ENCODE data around the gene TSPAN18.

DNA sequence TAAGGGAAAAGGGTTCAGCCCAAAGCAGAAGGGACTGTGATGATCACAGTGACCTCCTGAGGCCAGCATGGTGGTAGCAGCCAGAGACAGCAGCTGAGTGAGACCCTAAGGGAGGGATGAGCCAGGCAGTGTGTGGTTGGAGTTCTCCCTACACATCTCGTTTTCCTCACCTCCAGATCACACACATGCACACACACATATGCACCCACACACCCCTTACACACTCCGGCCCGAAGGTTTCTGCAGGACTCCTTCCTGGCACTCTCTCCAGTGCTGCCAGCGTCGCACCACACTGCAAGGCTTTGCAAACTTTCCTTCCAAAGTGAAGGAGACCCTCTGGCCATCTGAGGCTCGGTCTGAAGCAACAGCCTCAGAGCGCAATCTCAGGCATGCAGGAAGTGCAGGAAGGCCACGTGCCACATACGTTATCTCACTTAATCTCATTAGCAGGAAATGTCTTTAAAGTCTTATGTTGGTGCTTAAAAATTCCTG is 250.8 kb downstream of the TSPAN18 start:
- TF ChIP-seq POLR2A (IDR thresholded peaks at IDR 0.05) (no peak), POLR2AphosphoS5 (IDR thresholded peaks at IDR 0.05; ENCODE audit: insufficient read depth in 1 of 2, low read depth in 1 of 2) (no peak)

Measured in vagina (tissue), 2 donors.